Measurements from ENCODE around the gene HPCAL1. TPM values are rescaled to one million over a fixed set of nuclear protein-coding genes. Genes with fewer than 3 reads are reported as not detected.

HPCAL1 gene
- total RNA-seq, 1 donor from 2014 or later = 13.1 TPM

DNA sequence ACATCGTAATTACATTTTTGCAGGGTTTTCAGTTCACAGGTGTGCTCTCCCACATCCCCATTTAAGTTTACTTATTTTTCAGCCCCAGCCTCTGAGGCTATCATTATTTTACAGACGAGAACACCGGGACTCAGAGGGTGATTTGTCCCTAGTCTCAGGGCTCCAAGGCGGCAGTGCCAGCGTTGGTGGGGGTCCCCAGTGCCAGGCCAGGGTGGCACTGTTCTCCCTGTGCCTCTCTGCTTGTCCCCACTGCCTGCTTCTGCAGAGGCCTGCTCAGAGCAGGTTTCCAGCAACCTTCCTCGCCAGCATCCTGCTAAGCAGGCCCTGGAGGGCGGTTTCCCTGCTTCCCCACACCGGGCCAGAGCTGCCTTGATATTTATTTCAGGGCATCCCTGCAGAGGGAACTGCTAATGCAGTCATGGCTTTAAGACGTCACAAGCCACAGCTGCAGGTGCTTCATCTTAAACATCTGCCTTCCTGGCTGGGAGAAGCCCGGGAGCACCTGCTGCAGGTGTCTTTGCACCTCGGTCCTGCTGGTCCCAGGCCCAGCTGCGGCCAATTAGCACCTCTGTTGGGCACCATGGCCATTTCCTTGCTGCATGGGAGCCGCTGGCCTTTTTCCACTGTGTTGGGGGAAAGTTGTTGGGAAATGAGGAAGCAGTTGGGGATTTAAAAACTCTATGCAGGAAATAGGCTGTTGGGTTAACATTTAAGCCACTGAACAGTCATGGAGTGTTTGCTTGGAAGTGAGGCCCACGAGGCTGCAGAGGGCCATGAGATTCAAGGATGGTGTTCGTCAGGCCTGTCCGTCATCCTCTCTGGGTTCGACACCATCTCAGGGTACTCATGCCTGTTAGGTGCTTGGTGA is 22.8 kb downstream of the HPCAL1 start:
- Mint-ChIP-seq H3K9me3 (ENCODE audit: unreplicated experiment) (peaks cover 5% of the 10 kb centered on the region), H3K4me1 (ENCODE audit: low read depth, unreplicated experiment) (peaks cover 13% of the 10 kb centered on the region), H3K36me3 (ENCODE audit: unreplicated experiment) (peaks cover 4% of the 10 kb centered on the region), H3K4me3 (ENCODE audit: unreplicated experiment) (no peak overlapping the region), H3K27me3 (ENCODE audit: unreplicated experiment) (no peaks in the 10 kb centered on the region), H3K27ac (ENCODE audit: unreplicated experiment) (no peak overlapping the region)
- TF ChIP-seq, protein P1, sequence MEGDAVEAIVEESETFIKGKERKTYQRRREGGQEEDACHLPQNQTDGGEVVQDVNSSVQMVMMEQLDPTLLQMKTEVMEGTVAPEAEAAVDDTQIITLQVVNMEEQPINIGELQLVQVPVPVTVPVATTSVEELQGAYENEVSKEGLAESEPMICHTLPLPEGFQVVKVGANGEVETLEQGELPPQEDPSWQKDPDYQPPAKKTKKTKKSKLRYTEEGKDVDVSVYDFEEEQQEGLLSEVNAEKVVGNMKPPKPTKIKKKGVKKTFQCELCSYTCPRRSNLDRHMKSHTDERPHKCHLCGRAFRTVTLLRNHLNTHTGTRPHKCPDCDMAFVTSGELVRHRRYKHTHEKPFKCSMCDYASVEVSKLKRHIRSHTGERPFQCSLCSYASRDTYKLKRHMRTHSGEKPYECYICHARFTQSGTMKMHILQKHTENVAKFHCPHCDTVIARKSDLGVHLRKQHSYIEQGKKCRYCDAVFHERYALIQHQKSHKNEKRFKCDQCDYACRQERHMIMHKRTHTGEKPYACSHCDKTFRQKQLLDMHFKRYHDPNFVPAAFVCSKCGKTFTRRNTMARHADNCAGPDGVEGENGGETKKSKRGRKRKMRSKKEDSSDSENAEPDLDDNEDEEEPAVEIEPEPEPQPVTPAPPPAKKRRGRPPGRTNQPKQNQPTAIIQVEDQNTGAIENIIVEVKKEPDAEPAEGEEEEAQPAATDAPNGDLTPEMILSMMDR (IDR thresholded peaks at IDR 0.05; ENCODE audit: partially characterized antibody, unreplicated experiment) = no peak
- DNase-seq = no peak

GRCh38 chr2:10326151-10326616 is 23.5 kb downstream of the HPCAL1 start:
- TF ChIP-seq, protein P1 (IDR thresholded peaks at IDR 0.05; ENCODE audit: partially characterized antibody, unreplicated experiment) = no peak
- no peak overlapping the region for H3K27ac Mint-ChIP-seq (ENCODE audit: unreplicated experiment)
- H3K4me3 Mint-ChIP-seq (ENCODE audit: unreplicated experiment) = no peak overlapping the region
- H3K27me3 Mint-ChIP-seq (ENCODE audit: unreplicated experiment) = peaks cover 2% of the 10 kb centered on the region
- peaks cover 18% of the 10 kb centered on the region for H3K4me1 Mint-ChIP-seq (ENCODE audit: low read depth, unreplicated experiment)
- H3K9me3 Mint-ChIP-seq (ENCODE audit: unreplicated experiment) = peaks cover 3% of the 10 kb centered on the region
- no peak for DNase-seq
- no peaks in the 10 kb centered on the region for H3K36me3 Mint-ChIP-seq (ENCODE audit: unreplicated experiment)

DNA sequence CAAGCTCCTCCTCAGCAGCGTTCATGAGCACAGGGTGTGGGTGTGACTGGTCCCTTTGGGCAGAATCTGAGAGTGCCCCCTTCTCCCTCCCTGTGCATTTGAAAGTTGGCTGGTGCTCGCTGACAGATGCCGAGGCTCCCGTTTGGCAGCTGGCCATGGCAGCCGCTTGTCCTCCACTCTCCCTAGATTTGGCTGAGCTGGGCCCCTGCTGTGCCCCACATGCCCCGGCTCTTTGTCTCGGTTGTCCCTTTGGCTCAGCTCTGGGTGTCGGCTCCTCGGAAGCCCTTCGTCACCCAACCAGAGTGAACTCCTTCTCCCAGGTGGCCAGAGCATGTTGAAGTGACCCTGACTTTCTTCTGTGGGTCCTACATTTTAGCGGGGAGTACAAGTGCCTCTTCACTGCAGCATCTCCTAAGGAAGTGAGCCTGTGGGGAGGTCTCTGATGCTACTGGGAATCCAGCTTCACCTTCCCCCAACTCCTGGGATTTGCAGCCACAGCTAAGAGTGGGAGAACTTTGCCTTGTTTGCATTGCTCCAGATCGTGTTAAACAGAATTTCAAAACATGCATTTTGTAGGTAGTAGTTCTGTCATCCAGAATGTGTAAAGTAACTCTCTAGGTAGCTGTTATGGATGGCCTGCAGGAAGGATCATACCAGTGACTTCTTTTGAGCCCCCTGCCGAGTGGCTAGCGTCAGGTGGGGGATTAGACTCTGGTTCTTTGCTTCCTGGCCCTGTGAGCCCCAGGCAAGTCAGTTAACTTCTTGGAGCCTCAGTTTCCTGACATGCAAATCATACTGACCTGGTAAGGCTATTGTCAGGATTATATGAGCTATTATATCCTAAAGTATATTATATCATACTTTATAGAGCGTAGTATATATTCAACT is 24.2 kb downstream of the HPCAL1 start:
- H3K27ac Mint-ChIP-seq (ENCODE audit: unreplicated experiment) = no peak overlapping the region
- peaks cover 2% of the 10 kb centered on the region for H3K27me3 Mint-ChIP-seq (ENCODE audit: unreplicated experiment)
- TF ChIP-seq, protein P1 (IDR thresholded peaks at IDR 0.05; ENCODE audit: partially characterized antibody, unreplicated experiment) = no peak
- no peak for DNase-seq
- peaks cover 26% of the 10 kb centered on the region for H3K4me1 Mint-ChIP-seq (ENCODE audit: low read depth, unreplicated experiment)
- H3K36me3 Mint-ChIP-seq (ENCODE audit: unreplicated experiment) = no peaks in the 10 kb centered on the region
- H3K9me3 Mint-ChIP-seq (ENCODE audit: unreplicated experiment) = peaks cover 3% of the 10 kb centered on the region
- peak overlapping the region; percentile 63 for H3K4me3 Mint-ChIP-seq (ENCODE audit: unreplicated experiment)

DNA sequence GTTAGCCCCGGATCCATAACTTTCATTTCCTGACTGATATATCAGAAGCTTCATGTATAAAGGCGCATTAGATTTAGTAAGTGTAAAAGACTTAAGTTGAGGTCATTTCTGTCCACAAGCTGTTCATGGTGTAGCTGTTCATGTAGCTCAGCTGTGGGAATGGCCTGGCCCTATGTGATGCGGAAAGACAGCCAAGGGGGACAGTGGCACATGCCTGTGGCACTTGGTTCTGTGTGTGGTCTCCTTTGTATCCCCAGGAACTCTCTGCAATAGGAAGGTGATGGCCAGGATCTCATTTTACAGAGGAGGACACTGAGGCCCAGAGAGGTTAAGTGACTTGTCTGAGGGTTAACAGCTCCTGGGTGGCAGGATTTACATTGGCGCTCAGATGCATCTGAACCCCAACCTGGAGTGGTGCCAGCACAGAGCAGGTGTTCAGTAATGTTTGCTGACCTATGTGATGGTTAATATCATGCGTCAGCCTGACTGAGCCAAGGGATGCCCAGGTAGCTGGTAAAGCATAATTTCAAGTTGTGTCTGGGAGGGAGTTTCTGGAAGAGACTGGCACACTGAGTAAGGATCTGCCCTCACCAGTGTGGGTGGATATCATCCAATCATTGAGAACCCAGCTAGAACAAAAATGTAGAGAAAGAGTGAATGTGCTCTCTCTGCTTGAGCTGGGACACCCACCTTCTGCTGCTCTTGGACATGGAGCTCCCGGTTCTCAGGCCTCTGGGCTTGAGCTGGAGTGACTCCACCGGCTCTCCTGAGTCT is 25.4 kb downstream of the HPCAL1 start:
- no peak overlapping the region for H3K4me3 Mint-ChIP-seq (ENCODE audit: unreplicated experiment)
- H3K36me3 Mint-ChIP-seq (ENCODE audit: unreplicated experiment) = no peaks in the 10 kb centered on the region
- H3K9me3 Mint-ChIP-seq (ENCODE audit: unreplicated experiment) = peaks cover 4% of the 10 kb centered on the region
- no peak overlapping the region for H3K27ac Mint-ChIP-seq (ENCODE audit: unreplicated experiment)
- peaks cover 2% of the 10 kb centered on the region for H3K27me3 Mint-ChIP-seq (ENCODE audit: unreplicated experiment)
- peaks cover 36% of the 10 kb centered on the region for H3K4me1 Mint-ChIP-seq (ENCODE audit: low read depth, unreplicated experiment)
- TF ChIP-seq, protein P1 (IDR thresholded peaks at IDR 0.05; ENCODE audit: partially characterized antibody, unreplicated experiment) = no peak
- DNase-seq = no peak

All from glutamatergic neuron (in vitro differentiated cells).